T-helper 1 cell treated with Interleukin-12 subunit alpha and Interleukin-12 subunit beta and Interleukin-4 antibody, amounts not matched to agents 30 ng/mL and 1 ng/mL, for 36 hours (primary cell): ENCODE data around the gene TCERG1L. TPM values are rescaled to one million over a fixed set of nuclear protein-coding genes. Genes with fewer than 3 reads are reported as not detected.
"Not testable (repeated sequence)": the region's sequence is repeated elsewhere in the genome, so short reads cannot be mapped to it uniquely, and the experiment has no call there.

ENCODE experiments used
- intact Hi-C: fragments of 100-400 bp; cut with micrococcal nuclease; formaldehyde crosslinking; loops from one replicate; pipeline ENCODE4 v1.15.1; 2024
- total RNA-seq: library from RNA; stranded (reverse); gene quantifications from 2 replicates; pipeline ENCODE4 v1.2.3, GENCODE V29; 2022

Gene TCERG1L
- total RNA-seq, 1 donor from 2014 or later = not detected

DNA sequence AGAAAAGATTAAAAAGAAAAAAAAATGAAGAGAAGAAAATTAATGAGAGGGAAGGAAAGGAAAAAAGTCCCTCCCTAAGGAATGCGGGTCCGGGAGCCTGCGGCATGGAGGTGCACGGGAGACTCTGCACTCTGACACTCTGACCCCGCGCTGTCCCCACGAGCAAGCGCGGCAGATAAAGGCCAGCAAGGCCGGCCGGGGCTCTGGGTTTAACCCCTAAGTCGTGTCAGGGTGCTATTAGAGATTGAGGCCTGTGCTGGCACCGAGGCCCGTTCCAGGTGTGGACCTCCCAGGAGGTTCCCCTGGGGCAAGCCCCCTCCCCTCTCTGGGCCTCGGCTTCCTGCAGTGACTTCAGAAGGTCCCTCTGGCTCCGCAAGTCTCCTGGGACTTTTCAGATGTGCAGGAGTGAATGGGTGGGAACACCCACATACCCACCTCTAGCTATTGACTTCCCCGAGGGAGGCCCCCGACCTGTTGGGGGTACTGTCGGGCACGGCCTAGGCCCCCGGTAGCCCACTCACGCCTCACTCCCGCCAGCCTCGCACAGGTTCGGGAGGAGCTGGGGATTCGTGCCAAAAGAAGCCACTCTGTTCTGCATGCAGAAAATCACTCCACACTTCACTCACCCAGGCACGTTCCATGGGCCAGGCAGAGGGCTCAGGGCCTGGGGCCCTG is 164.1 kb downstream of the TCERG1L start:
- intact Hi-C loops = no loop called here

DNA sequence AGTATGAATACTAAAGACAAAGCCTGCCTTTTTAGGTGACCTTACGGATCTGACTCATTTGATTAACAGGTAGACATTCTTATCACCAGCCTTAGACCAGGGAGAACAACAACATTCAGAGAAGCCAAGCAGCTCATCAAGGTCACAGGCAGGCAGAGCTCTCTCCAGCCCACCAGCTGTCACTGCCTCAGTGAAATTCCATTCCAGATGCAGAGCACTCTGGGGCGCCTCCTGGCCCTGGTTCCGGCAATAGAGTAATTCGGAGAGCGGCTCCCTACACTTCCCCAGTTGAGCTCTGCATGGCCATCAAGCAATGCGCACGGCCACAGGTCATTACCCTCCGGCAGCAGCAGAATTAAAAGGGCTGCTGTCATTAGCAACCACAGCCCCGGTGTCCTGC is 164.7 kb downstream of the TCERG1L start:
- intact Hi-C loops = no loop called here

DNA sequence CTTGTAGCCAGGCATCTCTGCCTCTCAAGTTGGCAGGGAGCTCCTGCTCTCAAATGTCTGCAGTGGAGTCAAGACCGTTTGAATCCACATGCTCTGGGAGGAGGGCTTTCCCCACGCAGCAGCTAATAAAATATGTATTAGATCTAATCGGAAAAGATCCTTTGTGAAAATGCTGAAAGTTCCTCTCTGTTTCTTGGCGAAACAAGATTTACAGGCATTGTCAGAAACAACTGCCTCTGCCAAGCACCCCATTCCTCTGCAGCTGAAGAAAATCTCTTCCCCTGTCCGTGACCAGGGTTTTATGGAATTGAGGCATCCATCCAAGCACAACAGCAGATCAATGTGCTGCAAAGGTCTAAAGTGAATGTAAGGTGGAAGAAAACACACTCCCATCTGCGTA is 165.8 kb downstream of the TCERG1L start:
- intact Hi-C loops = no loop called here

DNA sequence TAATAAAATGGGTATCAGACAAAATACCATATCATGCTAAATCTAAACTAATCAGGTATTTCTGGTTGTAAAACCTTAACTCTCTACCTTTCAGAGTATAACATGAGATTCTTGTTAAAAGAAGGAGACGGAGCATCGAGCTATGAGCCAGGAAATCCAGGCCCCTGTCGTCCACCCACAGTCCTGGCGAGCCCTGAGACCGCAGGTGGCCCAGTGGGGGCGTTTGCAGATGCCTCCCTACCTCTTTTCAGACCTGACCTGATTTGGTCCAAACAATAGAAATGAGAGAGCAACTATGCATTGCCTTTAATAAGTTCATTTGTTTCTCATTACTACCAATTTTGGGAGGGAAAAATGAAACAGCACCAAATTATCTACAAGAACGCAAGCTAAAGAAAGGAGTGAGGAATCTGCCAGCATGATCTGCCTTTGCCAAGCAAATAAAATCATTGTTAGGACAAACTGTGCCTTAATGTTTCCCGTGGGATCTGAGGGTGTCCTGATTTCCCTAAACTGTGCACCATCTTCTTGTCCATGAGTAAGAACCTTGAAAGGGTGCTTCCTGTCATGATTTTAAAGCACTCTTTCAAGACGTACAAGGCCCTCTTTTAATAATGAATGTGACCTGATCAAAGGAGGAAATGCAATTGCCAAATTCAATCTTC is 166.7 kb downstream of the TCERG1L start:
- intact Hi-C loops = no loop called here

DNA sequence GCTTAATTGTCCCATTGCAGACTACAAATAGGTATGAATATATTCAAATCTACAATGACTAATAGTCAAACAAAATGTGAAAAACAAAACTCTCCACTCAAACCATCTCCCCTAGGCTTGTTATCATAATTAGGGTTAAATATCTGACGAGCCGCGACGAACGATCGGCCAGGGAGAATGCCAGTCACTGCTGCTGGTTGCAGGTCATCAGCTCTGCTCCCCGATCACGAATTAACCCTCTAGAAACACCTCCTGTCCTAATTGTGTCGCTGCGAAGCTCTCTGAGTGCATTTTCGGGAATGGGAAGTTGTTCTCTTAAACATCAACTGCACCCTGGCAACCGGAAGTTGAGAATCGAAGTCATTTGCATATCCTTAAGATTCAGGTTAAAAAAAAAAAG is 167.3 kb downstream of the TCERG1L start:
- intact Hi-C loops = no loop called here

DNA sequence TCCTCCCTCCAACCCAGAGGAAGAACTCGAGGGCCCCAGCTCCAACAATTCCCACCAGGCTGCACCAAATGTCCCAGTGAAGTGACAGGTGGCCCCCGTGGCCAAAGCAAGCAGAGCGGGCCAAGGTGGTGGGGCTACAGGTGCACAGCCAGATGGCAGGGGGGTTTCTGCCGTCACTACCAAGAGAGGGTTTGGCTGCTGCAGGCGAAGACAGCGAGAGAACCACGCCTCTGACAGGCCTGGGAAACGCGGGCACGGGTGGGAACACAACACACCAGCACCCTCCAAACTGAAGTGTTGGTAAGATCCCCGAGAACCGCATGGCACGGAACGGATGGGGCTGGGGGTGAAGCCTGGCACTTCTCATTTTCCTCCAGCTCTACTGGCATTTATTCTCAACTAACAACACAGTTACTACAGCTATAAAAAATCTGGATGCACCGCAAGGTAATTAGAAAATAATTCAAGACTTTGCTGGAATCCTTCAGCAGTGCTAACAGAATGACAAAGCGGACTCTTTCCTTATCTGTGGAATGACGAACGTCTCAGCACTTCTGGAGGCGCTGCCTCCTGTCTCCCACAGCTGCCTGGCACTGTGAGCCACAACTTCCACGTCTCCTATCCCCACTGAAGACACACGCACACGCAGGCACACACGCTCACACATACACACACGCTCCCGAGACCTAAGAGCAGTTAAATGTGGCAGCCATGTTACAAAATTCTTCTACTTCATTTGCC is 167.9 kb downstream of the TCERG1L start:
- intact Hi-C loops = no loop called here

DNA sequence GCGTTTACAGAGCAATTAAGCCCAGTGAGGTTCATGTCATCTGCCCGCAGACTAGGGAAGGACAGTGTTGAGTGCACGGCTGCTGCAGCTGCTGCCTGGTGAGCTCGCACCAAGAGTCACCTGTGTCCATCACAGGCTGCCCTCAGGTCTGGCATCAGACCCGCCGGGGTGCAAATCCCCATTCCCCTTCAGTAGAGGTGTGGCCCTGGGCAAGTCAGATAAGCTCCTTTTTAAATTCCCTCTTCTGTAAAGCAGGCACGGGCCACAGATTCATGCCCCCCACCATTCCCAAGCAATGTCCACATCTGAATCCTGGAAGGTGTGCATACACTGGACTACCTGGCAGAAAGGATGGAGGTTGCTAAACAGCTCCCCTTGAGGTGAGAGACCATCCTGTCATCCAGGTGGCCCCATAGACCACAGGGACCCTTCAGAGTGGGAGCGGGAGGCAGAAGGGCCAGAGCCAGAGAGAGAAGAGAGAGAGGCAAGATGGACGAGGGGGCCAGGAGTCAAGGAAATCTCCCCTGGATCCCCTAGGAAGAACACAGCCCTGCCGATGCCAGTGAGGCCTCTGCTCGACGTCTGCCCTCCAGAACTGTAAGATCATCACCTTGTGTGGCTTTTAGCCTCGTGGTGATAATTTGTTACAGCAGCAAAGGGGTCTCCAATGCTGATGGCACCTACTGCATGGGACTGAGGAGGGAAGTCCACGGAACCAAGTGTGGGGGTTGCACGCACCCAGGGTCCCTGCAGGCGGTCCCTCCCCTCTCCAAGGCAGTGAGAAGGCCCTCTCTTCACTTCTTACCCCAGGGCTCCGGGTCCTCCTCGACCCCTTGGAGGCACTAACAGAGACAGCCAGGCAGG is 168.8 kb downstream of the TCERG1L start:
- intact Hi-C loops = no loop called here

DNA sequence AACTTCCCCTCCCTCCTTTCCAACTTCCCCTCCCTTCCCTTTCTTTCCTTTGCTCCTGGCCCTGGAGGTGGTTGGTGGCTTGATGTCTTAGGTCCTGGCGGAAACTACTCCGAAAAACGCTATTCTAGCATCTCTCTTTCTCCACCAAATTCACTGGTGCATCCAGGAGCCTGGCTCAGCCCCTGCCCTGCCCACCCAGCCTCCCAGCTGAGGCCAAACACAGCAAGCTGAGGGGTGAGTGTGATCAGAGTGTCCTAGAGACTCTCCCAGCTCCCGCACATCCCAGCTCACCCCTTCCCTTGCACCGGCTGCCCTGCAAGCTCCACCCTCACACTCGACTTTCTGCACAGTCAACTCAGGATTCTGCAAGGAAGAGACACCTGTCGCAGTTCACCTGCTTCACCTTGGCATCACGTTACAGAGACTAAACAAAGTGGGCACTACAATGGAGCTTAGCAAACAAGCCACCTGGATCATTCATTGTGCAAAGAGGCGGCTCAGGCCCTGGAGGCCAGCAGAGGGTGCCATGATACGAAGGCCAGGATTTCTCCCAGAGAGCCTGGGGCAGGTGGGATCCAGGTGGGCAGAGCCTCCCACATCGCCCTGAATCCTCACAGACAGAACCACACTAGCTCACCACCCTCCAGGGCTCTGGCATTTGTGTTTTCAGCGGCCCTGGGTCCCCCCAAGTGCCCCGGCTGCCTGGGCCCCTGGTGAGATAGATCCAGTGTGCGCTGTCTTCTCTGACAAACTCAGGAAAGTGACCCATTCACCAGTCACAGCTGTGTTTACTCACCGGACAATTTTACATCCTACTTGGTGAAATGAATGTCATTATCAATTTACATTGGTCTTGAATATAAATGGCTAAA is 169.6 kb downstream of the TCERG1L start:
- intact Hi-C loops = no loop called here

DNA sequence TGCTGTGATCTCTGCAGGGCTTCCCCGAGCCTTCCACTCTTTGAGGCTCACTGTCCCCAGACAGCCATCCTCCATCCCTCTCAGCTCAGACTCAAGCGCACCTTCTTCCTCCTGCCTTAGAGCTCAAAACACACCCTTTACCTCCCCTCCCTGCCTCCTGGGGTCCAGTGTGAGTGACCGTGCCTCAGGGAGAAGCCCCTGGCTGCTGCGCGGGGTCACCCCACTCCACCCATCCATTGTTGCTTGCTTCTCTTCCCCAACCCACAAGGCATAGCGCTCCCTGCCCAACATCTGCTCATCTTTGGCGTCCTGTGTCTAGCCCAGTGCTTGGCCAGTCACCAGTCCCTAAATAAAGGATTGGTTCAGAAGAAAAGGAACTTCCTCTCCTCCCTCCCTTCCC is 170.3 kb downstream of the TCERG1L start:
- intact Hi-C loops = no loop called here

DNA sequence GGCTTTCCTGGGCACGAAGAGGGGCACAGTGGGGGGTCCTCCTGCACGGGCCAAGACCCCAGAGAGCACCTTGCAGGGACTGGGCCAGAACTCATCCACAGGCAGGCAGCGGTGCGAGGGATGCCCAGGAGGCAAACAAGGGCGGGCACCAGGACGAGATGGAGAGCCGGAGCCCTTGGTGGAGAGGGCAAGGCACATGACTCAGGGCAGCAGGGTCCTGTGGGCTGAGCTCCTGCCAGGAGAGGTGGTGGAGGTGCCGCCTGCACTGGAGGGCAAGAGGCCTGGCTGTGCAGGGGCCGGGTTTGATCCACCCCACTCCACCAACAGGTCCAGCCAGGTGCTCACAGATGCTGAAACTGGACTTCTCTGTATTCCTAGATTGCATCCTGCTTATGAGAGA is 170.9 kb downstream of the TCERG1L start:
- intact Hi-C loops = no loop called here

DNA sequence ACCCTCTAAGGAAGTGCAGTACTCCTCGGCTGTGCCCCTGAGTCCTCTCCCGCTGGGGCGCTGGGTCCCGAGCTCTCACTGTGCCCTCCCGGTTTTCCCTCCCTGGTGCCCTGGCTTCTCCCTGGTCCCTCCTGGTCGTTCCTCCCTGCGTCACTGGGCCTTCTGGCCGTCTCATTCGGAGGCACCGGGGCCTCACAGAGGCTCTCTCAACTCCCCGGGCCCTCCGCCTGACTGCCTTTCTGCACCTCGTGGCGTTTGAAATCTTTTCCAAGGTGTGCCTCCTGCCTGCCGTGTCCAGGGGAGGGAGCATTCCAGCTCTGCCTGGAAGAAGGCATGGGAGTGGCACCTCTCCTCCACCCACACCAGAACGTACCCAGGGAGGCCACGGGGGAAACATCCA is 174.3 kb downstream of the TCERG1L start:
- intact Hi-C loops = no loop called here

DNA sequence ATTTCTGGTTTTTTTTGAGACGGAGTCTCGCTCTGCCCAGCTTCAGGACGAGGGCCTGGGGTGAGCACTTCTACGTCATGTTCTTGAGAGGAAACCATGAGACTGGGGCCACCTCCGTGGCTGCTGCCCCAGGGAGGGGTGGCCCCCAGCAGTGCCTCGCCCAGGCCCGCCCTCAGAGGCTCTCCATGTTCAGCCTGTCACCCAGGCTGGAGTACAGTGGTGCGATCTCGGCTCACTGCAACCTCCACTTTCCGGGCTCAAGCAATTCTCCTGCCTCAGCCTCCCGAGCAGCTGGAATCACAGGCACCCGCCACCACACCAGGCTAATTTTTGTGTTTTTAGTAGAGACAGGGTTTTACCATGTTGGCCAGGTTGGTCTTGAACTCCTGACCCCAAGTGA is 175.2 kb downstream of the TCERG1L start:
- intact Hi-C loops = not testable (repeated sequence)

DNA sequence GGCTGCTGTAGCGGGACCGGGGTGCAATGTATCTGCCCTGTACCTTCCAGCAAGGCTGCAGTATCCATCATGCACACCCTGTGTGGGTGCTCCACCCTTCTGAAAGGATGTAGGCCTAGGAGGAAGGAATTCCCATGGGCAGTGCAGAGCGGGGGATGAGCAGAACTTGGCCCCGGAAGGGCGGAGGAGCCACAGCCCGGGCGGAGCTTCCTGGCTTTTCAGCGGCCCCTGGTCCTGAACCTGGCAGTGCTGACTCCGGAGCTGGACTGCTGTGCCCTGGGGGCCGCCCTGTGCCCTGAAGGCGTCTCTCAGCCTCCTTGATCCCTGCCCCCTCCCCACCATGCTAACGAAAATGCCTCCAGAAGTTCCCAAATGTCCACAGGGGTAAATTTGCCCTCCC is 175.8 kb downstream of the TCERG1L start:
- intact Hi-C loops = no loop called here

DNA sequence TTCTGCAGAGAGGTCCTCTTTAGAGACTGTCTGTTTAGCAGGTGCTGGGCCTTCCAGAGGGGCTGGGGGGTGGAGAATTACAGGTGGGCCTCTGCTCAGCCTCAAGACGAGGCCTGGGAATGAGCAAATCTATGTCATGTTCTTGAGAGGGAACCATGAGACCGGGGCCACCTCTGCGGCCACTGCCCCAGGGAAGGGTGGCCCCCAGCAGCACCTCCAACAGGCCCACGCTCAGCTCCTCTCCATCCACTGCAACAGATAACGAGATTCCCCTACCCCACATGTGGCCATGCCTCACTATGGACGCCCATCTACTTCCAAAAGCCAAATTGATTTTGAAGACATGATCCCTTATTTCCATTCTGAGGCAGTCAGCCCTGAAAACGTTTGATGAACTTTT is 176.9 kb downstream of the TCERG1L start:
- intact Hi-C loops = no loop called here

DNA sequence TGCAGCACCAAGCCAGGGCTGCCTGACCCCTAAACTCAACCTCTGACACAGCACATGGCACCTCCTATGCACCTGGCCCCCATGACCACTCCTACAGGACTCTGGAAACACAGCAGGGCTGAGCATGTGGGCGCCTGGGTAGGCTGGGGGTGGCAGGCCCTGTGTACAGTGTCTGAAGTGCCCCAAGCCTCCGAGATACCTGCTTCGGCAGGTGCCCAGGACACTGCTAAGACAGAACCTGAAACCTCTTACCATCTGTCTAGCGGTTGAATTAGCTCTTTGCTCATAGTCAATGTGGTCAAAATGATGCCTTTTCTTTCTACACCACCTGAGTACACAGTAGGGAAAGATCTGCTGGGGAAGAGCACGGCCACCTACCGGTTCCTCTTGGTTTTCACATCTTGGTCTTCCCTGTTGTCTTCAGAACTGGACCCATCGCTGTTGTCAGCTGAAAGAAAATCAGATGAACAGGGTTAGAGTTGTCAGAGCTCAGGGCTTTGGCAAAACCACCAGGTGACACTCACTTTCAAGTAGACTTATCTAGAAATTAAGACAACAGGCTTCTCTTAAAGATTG is 177.4 kb downstream of the TCERG1L start:
- intact Hi-C loops = no loop called here

DNA sequence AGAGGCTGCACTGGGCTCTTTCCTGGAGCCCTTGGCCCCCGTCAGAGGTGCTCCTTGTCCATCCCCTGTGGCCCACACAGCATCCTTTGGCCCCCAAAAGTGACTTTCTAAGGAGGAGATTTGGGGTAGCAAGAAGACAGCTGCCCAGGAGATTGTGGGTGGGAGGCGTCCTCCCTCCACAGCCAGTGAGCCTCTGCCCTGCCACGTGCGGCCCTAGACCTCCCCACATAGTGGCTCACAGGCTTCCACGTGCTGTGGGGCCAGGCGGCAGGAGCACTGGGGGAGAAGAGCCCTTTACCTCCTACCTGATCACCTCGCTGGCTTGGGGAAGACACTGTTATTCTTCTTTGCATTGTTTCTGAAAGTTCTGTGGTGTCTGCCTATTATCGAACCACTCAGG is 178.8 kb downstream of the TCERG1L start:
- intact Hi-C loops = no loop called here

DNA sequence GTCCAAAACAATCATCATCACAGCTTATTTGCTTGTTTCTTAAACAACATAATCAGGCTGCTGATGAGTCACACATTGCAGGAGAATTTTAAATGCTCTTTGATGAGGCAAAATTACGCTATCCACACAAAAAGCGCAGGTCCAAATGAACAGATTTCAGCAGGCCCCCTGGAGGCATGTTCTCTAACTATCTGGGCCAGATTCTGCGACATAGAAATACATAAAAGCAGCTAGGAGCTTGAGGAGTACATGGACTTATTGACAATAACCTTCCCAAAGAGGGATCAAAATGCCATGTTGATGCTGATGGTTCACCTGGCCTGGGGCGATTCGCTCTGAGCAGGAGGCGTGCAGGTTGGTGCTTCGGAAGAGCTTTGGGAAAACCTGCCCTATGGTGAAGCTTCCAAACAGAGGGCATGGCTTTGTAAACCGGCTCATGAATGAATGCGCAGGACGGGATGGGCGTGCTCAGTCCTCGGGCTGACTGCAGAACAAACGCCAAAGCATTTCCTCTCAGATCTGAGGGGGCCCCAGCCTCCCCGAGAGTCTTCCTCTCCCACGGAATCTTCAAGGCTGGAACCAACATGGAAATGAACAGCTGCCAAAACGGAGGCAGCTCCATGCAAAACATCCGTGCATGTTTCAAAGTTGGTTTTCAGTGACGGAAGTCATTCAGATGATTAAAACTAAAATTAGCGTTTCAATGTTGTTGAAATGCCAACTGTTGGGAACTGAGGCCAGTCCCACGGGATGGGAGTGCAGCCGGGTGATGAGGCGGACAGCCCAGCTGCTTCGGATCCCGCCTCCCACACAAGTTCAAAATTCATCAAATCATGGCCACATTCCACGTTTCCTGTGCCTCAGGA is 179.6 kb downstream of the TCERG1L start:
- intact Hi-C loops = no loop called here

DNA sequence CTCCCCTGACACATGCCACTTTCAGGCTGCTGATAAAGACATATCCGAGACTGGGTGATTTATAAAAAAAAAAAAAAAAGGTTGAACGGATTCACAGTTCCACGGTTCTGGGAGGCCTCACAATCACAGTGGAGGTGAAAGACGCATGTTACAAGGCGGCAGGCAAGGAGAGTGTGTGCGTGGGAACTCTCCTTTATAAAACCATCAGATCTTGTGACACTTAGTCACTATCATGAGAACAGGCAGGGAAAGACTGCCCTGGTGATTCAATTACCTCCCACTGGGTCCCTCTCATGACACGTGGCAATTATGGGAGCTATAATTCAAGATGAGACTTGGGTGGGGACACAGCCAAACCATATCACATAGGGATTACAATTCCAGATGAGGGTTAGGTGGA is 181.5 kb downstream of the TCERG1L start:
- intact Hi-C loops = no loop called here

DNA sequence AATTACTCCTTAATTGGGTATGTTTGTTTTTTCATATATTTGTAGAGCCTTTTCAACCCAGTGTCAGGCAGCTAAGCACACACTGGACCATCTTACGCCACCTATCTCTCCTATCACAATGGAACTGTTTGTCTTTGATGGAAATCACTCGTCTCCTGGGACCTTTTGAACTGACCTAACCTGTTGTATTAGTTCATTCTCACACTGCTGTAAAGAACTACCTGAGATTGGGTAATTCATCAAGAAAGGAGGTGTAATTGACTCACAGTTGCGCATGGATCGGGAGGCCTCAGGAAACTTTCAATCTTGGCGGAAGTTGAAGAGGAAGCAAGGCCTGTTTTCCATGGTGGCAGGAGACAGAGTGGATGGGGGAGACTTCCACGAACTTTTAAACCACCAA is 182.0 kb downstream of the TCERG1L start:
- intact Hi-C loops = no loop called here
